ENCODE measurements around the gene ADGRG7. TPM values are rescaled to one million over a fixed set of nuclear protein-coding genes. Genes with fewer than 3 reads are reported as not detected.
A peak's percentile ranks its signal among the peaks of the same experiment; 100 is the strongest.
"Not testable (repeated sequence)": the region's sequence is repeated elsewhere in the genome, so short reads cannot be mapped to it uniquely, and the experiment has no call there.

Gene ADGRG7
- total and polyA plus RNA-seq, 2 donors from 2014 or later, result not detected

DNA sequence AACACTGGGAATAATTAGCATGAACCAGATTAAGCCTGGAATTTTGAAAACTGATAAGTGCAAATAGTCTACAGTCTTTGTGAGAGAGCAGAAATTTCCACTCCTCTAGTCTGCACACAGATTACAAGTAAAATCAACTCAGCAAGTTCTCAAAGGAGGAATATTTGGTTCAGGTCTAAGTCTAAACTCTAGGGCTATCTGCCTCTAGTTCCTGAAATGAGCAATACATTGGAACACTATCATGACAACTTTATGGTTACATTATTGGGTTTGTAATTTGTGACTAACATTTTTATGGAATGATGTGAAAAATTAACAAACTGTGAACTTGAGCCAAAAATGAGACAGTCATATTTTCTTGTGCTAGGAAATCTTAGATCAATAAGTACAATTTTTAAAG, 30.8 kb upstream of the ADGRG7 start:
- H3K27ac ChIP-seq (ENCODE audit: low read depth in 2 of 2, low read length in 2 of 2), result no peak overlapping the region
- H3K4me3 ChIP-seq (ENCODE audit: low read length in 3 of 3), result no peak overlapping the region
- intact Hi-C loops (cut with DNase I), result no loop called here
- H3K9me3 ChIP-seq (ENCODE audit: control insufficient read depth in 2 of 3, insufficient read depth in 1 of 3, low read length in 3 of 3), result no peaks in the 10 kb centered on the region
- H3K9ac ChIP-seq (ENCODE audit: low read length in 3 of 3), result no peak overlapping the region
- H3K27me3 ChIP-seq (ENCODE audit: control insufficient read depth, insufficient read depth, low read length), result no peaks in the 10 kb centered on the region
- FAIRE-seq (peak; percentile 44), DNase-seq (no peak)
- no peaks in the 10 kb centered on the region for H3K4me1 ChIP-seq (ENCODE audit: control insufficient read depth in 2 of 3, insufficient read depth in 2 of 3, low read depth in 1 of 3, low read length in 3 of 3)
- TF ChIP-seq, protein P1, sequence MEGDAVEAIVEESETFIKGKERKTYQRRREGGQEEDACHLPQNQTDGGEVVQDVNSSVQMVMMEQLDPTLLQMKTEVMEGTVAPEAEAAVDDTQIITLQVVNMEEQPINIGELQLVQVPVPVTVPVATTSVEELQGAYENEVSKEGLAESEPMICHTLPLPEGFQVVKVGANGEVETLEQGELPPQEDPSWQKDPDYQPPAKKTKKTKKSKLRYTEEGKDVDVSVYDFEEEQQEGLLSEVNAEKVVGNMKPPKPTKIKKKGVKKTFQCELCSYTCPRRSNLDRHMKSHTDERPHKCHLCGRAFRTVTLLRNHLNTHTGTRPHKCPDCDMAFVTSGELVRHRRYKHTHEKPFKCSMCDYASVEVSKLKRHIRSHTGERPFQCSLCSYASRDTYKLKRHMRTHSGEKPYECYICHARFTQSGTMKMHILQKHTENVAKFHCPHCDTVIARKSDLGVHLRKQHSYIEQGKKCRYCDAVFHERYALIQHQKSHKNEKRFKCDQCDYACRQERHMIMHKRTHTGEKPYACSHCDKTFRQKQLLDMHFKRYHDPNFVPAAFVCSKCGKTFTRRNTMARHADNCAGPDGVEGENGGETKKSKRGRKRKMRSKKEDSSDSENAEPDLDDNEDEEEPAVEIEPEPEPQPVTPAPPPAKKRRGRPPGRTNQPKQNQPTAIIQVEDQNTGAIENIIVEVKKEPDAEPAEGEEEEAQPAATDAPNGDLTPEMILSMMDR (IDR thresholded peaks at IDR 0.05; ENCODE audit: borderline replicate concordance, extremely low read depth, insufficient read depth), result no peak
- no peaks in the 10 kb centered on the region for H3K36me3 ChIP-seq (ENCODE audit: control insufficient read depth in 2 of 3, insufficient read depth in 3 of 3, low read length in 3 of 3)

DNA sequence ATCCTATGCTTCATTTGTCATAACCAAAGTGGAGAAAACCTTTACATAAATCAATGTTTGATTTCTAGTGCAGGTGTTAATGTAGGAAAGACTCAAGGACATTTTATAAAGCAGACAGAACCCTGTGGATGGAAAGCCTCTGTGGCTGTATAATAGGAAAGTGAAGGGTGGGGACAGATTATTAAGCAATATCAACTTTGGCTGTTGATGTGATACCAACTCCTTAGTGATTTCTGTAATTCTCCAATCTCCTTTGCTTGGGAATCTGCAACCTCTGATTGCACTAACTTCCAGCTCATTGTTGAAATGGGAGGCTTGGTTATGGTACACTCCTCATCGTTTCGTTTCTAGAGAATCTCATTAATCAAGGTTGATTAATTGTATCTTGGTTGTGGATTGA, 29.3 kb upstream of the ADGRG7 start:
- Histone ChIP-seq H3K4me3 (ENCODE audit: low read length in 3 of 3) (no peak overlapping the region), H3K9me3 (ENCODE audit: control insufficient read depth in 2 of 3, insufficient read depth in 1 of 3, low read length in 3 of 3) (no peaks in the 10 kb centered on the region), H3K4me1 (ENCODE audit: control insufficient read depth in 2 of 3, insufficient read depth in 2 of 3, low read depth in 1 of 3, low read length in 3 of 3) (no peaks in the 10 kb centered on the region), H3K9ac (ENCODE audit: low read length in 3 of 3) (no peak overlapping the region), H3K36me3 (ENCODE audit: control insufficient read depth in 2 of 3, insufficient read depth in 3 of 3, low read length in 3 of 3) (no peaks in the 10 kb centered on the region), H3K27me3 (ENCODE audit: control insufficient read depth, insufficient read depth, low read length) (no peaks in the 10 kb centered on the region), H3K27ac (ENCODE audit: low read depth in 2 of 2, low read length in 2 of 2) (no peak overlapping the region)
- FAIRE-seq (no peak), DNase-seq (no peak)
- intact Hi-C loops (cut with DNase I), result loop anchor here (10.0 kb wide), 1 partner anchor 115 kb away; no protein-coding TSS in a partner anchor
- TF ChIP-seq, protein P1 (IDR thresholded peaks at IDR 0.05; ENCODE audit: borderline replicate concordance, extremely low read depth, insufficient read depth), result no peak

DNA sequence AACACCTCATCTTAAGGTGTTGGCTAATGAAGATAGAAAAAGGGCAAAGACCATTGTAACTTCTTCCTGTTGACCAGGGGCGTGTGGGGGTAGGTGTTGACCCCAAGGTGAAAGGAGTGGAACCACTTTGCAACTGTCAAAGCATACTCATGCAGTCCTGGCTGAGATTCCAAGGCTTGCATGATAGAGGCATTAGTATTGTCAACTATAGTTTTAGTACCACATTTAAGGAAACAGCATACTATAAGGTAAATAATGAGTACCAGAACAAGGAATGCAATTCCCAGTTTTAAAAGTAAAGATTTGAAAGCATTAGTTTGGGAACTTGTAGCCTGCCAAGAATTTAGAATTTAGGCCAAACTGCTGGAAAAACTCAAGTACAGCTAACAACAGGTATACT, 27.8 kb upstream of the ADGRG7 start:
- Histone ChIP-seq H3K4me1 (ENCODE audit: control insufficient read depth in 2 of 3, insufficient read depth in 2 of 3, low read depth in 1 of 3, low read length in 3 of 3) (no peaks in the 10 kb centered on the region), H3K36me3 (ENCODE audit: control insufficient read depth in 2 of 3, insufficient read depth in 3 of 3, low read length in 3 of 3) (no peaks in the 10 kb centered on the region), H3K9ac (ENCODE audit: low read length in 3 of 3) (no peak overlapping the region), H3K27ac (ENCODE audit: low read depth in 2 of 2, low read length in 2 of 2) (no peak overlapping the region), H3K4me3 (ENCODE audit: low read length in 3 of 3) (no peak overlapping the region), H3K27me3 (ENCODE audit: control insufficient read depth, insufficient read depth, low read length) (no peaks in the 10 kb centered on the region), H3K9me3 (ENCODE audit: control insufficient read depth in 2 of 3, insufficient read depth in 1 of 3, low read length in 3 of 3) (no peaks in the 10 kb centered on the region)
- DNase-seq (no peak), FAIRE-seq (no peak)
- TF ChIP-seq, protein P1 (IDR thresholded peaks at IDR 0.05; ENCODE audit: borderline replicate concordance, extremely low read depth, insufficient read depth), result no peak
- intact Hi-C loops (cut with DNase I), result loop anchor here (10.0 kb wide), 1 partner anchor 117 kb away; no protein-coding TSS in a partner anchor

DNA sequence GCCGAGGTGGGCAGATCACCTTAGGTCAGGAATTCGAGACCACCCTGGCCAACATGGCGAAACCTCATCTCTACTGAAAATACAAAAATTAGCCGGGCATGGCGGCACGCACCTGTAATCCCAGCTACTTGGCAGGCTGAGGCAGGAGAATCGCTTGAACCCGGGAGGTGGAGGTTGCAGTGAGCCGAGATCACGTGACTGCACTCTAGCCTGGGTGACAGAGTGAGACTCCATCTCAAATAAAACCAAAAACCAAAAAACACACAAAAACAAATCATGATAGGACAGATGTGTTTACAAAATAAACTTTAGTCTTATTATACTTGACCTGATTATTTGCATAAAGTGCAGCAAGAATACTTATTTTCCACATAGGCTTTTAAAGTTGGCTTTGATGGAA, 27.2 kb upstream of the ADGRG7 start:
- H3K9ac ChIP-seq (ENCODE audit: low read length in 3 of 3); H3K4me1 ChIP-seq (ENCODE audit: control insufficient read depth in 2 of 3, insufficient read depth in 2 of 3, low read depth in 1 of 3, low read length in 3 of 3); DNase-seq; H3K36me3 ChIP-seq (ENCODE audit: control insufficient read depth in 2 of 3, insufficient read depth in 3 of 3, low read length in 3 of 3); H3K27ac ChIP-seq (ENCODE audit: low read depth in 2 of 2, low read length in 2 of 2); H3K27me3 ChIP-seq (ENCODE audit: control insufficient read depth, insufficient read depth, low read length); H3K9me3 ChIP-seq (ENCODE audit: control insufficient read depth in 2 of 3, insufficient read depth in 1 of 3, low read length in 3 of 3); H3K4me3 ChIP-seq (ENCODE audit: low read length in 3 of 3); FAIRE-seq: not testable (repeated sequence)
- intact Hi-C loops (cut with DNase I), result loop anchor here (10.0 kb wide), 1 partner anchor 117 kb away; no protein-coding TSS in a partner anchor
